Panc1 (cell line): Measurements from ENCODE around the gene HSPA5.

Experiments
- POLR2AphosphoS5 ChIP-seq: IDR thresholded peaks from 2 replicates; pipeline ENCODE4 v1.6.1; 2012; ENCODE audit warnings: mild to moderate bottlenecking, low read depth, low read length, moderate library complexity
- TCF7L2 ChIP-seq: IDR thresholded peaks from 2 replicates; pipeline ENCODE4 v1.6.1; 2011; ENCODE audit warnings: mild to moderate bottlenecking, low read depth, low read length, inconsistent platforms
- TF ChIP-seq, protein P1 (sequence below): fragments of 450-650 bp; IDR thresholded peaks from 2 replicates; pipeline ENCODE4 v1.5.1; 2017; ENCODE audit warnings: mild to moderate bottlenecking

DNA sequence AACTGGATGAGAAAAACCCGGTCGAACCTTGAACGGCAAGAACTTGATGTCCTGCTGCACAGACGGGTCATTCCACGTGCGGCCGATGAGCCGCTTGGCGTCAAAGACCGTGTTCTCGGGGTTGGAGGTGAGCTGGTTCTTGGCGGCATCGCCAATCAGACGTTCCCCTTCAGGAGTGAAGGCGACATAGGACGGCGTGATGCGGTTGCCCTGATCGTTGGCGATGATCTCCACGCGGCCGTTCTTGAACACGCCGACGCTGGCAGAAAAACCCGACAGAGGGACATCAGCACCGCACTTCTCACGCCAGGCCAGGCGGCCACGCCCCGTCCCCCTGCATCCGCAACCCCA is 519 bp downstream of the HSPA5 start:
- TF ChIP-seq, protein P1, sequence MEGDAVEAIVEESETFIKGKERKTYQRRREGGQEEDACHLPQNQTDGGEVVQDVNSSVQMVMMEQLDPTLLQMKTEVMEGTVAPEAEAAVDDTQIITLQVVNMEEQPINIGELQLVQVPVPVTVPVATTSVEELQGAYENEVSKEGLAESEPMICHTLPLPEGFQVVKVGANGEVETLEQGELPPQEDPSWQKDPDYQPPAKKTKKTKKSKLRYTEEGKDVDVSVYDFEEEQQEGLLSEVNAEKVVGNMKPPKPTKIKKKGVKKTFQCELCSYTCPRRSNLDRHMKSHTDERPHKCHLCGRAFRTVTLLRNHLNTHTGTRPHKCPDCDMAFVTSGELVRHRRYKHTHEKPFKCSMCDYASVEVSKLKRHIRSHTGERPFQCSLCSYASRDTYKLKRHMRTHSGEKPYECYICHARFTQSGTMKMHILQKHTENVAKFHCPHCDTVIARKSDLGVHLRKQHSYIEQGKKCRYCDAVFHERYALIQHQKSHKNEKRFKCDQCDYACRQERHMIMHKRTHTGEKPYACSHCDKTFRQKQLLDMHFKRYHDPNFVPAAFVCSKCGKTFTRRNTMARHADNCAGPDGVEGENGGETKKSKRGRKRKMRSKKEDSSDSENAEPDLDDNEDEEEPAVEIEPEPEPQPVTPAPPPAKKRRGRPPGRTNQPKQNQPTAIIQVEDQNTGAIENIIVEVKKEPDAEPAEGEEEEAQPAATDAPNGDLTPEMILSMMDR: no peak
- no peak for TF ChIP-seq POLR2AphosphoS5
- TF ChIP-seq TCF7L2: no peak
